UCSD-AML1 (cell line): ENCODE measurements around the gene PPP1R7.

Experiments
- DNase-seq: peaks from one replicate; lab custom pipeline; 2025; ENCODE audit not compliant: unreplicated experiment; lab: John Stamatoyannopoulos, UW

The PPP1R7 gene

DNA sequence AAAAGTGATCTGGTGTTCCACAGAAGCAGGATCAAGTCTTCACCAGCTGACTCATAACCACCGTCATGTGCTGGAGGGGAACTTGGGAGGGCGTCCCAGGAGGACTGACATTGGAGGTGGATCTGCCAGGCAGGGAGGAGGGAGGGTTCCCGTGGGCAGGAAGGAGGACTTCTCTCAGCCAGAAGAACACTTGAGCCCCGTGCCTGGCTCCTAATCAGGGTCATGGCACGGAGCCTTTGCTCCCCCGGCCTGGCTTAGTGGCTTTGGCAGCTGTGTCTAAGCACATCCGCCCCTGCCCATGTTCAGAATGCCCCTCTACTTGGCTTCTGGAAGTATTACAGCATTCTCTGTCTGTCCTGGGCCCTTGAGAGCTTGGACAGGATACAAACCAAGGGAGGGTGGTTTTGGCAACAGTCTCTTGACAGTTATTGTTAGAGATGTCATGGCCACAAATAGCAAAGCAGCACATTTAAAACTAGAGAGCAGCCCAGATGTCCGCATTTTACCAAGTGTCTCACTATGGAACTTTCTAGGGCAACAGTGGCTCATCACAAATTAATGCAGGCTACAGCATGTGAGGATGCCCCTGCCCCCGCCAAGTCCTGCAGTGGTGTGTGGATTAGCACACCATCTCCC is 11.5 kb downstream of the PPP1R7 start:
- no peak for DNase-seq

- DNase-seq: no peak
These were observed 13.4 kb downstream of the PPP1R7 start for GRCh38 chr2:241163601-241164118.

- DNase-seq: no peak
These were observed 18.1 kb downstream of the PPP1R7 start for GRCh38 chr2:241168366-241168765.

DNA sequence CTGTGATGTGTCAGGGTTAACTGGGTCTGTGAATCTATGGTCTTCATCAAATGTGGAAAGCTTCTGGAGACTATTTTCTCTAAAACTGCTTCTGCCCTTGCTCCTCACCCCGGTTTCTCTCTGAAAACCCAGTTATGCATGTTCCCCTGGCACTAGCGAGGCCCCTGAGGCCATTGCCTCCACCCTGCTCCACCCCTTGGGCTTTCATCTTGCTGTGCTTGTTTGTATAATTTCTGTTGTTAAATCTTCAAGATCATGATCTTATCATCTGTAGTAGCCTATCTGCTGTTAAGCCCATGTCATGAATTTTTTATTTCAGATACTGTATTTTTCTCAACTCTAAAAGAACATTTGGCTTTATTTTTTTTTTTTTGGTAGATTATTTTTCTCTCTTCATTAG is 23.3 kb downstream of the PPP1R7 start:
- DNase-seq: no peak

GRCh38 chr2:241177526-241178334 is 27.5 kb downstream of the PPP1R7 start:
- no peak for DNase-seq

DNA sequence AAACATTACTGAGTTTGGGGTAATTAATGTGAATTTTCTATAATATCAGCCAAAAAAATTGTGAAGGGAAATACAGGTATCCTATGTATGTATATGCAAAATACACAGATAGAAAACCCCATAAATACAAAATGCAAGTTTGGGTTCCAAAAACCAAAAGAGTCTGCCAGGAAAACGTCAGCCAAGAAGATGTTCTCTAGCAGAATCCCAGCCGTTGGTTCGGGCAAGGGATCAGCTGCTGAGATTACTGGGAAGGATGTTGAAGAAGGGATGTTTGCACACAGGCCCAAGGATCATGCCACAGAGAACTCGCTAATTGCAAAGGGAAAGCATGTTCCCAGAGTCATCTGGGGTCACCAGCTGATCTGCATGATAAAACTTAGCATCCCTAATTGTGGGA is 28.7 kb downstream of the PPP1R7 start:
- no peak for DNase-seq

- DNase-seq: no peak
These were observed 29.6 kb downstream of the PPP1R7 start for GRCh38 chr2:241179899-241180298.

DNA sequence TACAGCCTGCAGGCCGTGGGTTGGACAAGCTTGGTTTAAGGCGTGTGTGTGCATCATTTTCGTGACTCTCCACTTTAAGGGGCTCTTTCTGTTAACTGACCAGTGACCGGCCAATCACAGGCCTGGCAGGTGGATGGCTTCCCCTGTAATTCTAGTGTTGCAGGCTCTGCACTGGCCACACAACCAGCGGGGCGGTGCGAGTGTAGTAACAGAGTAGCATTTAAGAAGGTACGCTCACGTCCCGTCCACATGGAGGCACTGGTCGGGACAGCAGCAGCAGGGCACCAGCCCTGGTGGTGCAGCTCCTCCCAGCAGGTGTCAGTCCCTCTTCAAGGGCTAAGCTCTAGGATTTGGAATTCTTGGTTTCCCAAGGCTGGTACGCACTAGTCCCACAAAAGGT is 30.2 kb downstream of the PPP1R7 start:
- DNase-seq: no peak

DNA sequence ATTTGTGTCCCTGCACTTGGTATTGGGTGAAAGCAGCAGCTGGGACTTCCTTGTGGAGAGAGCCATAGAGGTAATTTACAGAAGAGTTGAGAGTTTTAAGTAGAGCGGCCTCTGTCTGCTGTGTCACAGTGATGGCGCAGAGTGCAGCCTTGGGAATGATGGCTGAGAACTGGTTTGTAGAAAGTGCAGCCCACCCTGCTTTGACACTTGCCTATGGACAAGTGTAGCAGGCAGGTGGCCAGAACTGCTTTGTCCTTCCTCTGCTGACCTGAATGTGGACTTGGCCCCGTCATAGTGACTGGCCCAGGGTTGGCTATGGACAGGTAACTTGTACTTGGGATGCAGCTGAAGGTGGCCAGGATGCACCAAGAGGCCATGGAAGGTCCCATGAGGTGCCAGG is 31.9 kb downstream of the PPP1R7 start:
- DNase-seq: no peak

DNA sequence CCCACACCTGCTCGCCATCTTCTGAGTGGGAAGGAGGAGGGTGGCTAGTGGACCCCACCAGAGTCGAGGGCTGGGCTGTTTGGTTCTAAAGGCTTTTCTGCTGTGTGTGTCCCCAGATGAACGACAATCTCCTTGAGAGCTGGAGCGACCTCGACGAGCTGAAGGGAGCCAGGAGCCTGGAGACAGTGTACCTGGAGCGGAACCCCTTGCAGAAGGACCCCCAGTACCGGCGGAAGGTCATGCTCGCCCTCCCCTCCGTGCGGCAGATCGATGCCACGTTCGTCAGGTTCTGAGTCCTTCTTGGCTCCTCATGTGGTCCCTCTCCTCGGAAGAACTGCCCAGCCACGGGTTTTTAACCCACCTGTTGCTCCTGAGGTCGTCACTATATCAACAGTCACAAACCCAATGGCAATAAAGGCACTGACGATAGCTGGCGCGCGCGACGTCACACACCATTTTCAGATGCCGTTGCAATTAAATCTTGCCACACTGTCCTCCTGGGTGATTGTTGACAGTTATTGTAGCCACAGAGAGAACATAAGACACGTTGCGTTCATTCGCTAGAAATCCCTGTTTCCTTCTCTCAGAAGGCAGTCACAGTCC is 32.4 kb downstream of the PPP1R7 start:
- no peak for DNase-seq

- DNase-seq: no peak
These were observed 33.0 kb downstream of the PPP1R7 start for GRCh38 chr2:241183221-241183620.

GRCh38 chr2:241184901-241185300 is 34.6 kb downstream of the PPP1R7 start:
- no peak for DNase-seq

DNA sequence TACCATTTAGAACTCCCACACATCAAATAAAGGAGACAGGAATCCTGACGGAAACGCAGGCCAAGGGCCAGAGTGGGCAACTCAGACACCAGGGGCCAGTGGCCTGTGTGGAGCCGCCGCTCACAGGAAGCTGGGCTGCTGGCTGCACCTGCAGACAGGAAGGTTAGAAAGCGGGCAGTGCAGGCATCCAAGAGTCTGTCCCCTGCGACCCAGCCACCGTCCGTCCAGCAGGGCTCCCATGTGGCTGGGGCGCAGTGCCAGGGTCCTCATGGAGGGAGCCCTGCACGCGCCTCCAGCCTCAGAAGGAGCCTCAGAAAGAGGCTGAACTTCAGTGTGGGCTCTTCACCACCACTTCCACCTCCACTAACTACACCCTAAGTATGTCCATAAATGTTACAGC is 35.7 kb downstream of the PPP1R7 start:
- DNase-seq: no peak

GRCh38 chr2:241187101-241187917 is 37.0 kb downstream of the PPP1R7 start:
- no peak for DNase-seq

GRCh38 chr2:241187918-241188234 is 37.6 kb downstream of the PPP1R7 start:
- DNase-seq: no peak

DNA sequence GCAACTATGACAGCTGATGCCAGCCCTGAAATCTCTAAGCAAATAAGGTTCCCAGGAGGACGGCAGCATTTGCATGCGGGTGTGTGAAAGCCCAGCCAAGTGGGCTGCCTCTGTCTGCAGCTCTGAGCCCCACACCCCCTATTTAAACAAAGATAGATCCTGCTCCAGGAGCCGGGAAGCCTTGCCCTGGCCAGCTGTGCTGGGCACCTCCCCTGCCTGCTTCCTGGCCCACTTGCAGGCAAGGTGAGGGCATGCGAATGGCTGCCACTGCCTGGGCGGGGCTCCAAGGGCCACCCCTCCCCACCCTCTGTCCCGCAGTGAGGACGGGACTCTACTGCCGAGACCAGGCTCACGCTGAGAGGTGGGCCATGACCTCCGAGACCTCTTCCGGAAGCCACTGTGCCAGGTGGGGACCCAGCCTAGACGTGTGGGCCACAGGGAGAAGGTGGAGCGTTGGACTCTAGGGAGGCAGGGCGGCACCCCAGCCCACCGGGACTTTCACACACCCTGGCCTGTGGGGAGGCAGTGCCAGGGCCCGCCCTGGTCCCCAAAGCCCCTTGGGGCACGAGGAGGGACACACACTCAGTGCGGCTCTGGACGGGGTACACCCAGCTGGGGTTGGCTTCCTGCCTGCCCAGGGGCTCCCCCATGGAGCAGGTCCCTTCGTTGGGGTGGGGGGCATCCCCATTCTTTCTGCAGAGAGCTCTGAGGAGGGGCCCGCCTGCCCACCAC is 38.3 kb downstream of the PPP1R7 start, which contains the start of gene ANO7:
Gene ANO7 (plus strand): TSS at position 317 of the 732 bp plus-strand sequence. CDS start 1,387 bp downstream, outside the sequence.
- no peak for DNase-seq

GRCh38 chr2:241189093-241189855 is 39.0 kb downstream of the PPP1R7 start:
- no peak for DNase-seq

DNA sequence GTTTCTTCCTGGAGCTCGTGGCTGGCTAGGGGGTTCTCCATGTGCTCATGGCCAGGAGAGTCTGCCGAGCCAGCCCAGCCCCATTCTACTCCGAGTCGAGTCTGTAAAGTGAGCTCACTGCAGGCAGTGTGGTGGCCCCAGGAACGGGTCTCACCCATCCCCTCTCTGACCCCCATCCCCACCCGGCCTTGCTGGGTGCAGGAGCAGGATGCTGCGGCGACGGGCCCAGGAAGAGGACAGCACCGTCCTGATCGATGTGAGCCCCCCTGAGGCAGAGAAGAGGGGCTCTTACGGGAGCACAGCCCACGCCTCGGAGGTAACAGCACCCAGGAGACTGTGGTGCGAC is 39.6 kb downstream of the PPP1R7 start:
- no peak for DNase-seq

- no peak for DNase-seq
These were observed 40.2 kb downstream of the PPP1R7 start for GRCh38 chr2:241190291-241190981.
